GM12878 (cell line): ENCODE data around the gene CLDN5. TPM values are rescaled to one million over a fixed set of nuclear protein-coding genes. Genes with fewer than 3 reads are reported as not detected.

Source experiments
- ATAC-seq: fragments of 200-7000 bp; cut with Tn5 transposase; 3 replicates; pipeline ENCODE4 v1.9.1; 2020; ENCODE audit warnings: mild to moderate bottlenecking, moderate library complexity
- BruUV-seq: library from RNA; stranded (reverse); fragments of 400-500 nt; replicated peaks from 2 replicates; lab custom pipeline; 2021; lab: Mats Ljungman, UMichigan
- CTCF ChIA-PET: fragments of 300-600 bp; sonication (Branson Sonifier 250); formaldehyde crosslinking; extraction: SDS; loops from one replicate; lab custom pipeline; 2021; ENCODE audit warnings: inconsistent platforms; lab: Yijun Ruan, JAX
- POLR2A ChIA-PET: fragments of 350-600 bp; formaldehyde crosslinking; extraction: SDS; loops from one replicate; lab custom pipeline; 2021; ENCODE audit warnings: inconsistent platforms; lab: Charles Lee
- RAD21 ChIA-PET: fragments of 300-600 bp; sonication (Branson Sonifier 250); formaldehyde crosslinking; loops from one replicate; lab custom pipeline; 2023; ENCODE audit warnings: antibody characterized with exemption; ENCODE audit not compliant: unreplicated experiment; lab: Charles Lee
- SMC1A ChIA-PET: fragments of 300-600 bp; sonication (Branson Sonifier 250); formaldehyde crosslinking; loops from one replicate; lab custom pipeline; 2023; ENCODE audit not compliant: unreplicated experiment, uncharacterized antibody; lab: Charles Lee
- DNase-seq: peaks from one replicate; pipeline ENCODE4 v3.0.0-alpha.2; 2011; ENCODE audit warnings: low read depth, low spot score
- FAIRE-seq: peaks from 3 replicates; lab custom pipeline; 2011; peaks lifted over from hg19 to GRCh38; lab: Jason Lieb, UNC
- H2AFZ ChIP-seq: 2 replicates; pipeline ENCODE4 v1.6.0; 2011; ENCODE audit warnings: low read depth, low read length, control low read depth; ENCODE audit not compliant: control insufficient read depth
- H3K27ac ChIP-seq: 2 replicates; pipeline ENCODE4 v1.5.1; 2011; ENCODE audit warnings: control low read depth; ENCODE audit not compliant: control insufficient read depth, insufficient read depth
- H3K27me3 ChIP-seq, 2 experiments: replicated peaks in 1 of 2; 2 replicates each; pipeline versions ENCODE4 v1.6.0 to v1.6.1; 2011; ENCODE audit warnings: low read length in 1 of 2; ENCODE audit not compliant: control insufficient read depth in 2 of 2, insufficient read depth in 2 of 2
- H3K36me3 ChIP-seq, 2 experiments: 2 replicates each; pipeline ENCODE4 v1.5.1; 2011; ENCODE audit warnings: low read length in 1 of 2; ENCODE audit not compliant: control insufficient read depth in 2 of 2, insufficient read depth in 2 of 2
- H3K4me1 ChIP-seq: 2 replicates; pipeline ENCODE4 v1.6.1; 2011; ENCODE audit warnings: mild to moderate bottlenecking, low read length, moderate library complexity, mixed read lengths; ENCODE audit not compliant: control insufficient read depth, insufficient read depth
- H3K4me2 ChIP-seq: 2 replicates; pipeline ENCODE4 v1.6.0; 2011; ENCODE audit warnings: control low read depth; ENCODE audit not compliant: control insufficient read depth, insufficient read depth
- H3K4me3 ChIP-seq: fragments of 200-600 bp; sonication (generic); 2 replicates; pipeline ENCODE4 v1.5.1; 2016
- H3K79me2 ChIP-seq: 2 replicates; pipeline ENCODE4 v1.6.0; 2011; ENCODE audit warnings: low read length; ENCODE audit not compliant: control insufficient read depth, insufficient read depth
- H3K9ac ChIP-seq: 2 replicates; pipeline ENCODE4 v1.8.0; 2011; ENCODE audit warnings: low read length, control low read depth, mixed read lengths; ENCODE audit not compliant: control insufficient read depth, insufficient read depth
- H3K9me3 ChIP-seq: replicated peaks from 3 replicates; pipeline ENCODE4 v1.5.1; 2011; ENCODE audit warnings: mild to moderate bottlenecking, low read length; ENCODE audit not compliant: control insufficient read depth, insufficient read depth
- H4K20me1 ChIP-seq: 2 replicates; pipeline ENCODE4 v1.6.0; 2011; ENCODE audit not compliant: control insufficient read depth, insufficient read depth
- CTCF ChIP-seq, 3 experiments: IDR thresholded peaks in 2 of 3; conservative IDR thresholded peaks in 1 of 3; 2 replicates each; pipeline ENCODE4 v1.5.1; 2011; ENCODE audit warnings: low read depth in 3 of 3, low read length in 3 of 3, mild to moderate bottlenecking in 3 of 3, control low read depth in 2 of 3, moderate library complexity in 2 of 3, inconsistent platforms in 1 of 3, mixed read lengths in 1 of 3; ENCODE audit not compliant: control insufficient read depth in 2 of 3, insufficient read depth in 1 of 3; ENCODE audit errors: extremely low read depth in 1 of 3
- CUX1 ChIP-seq: IDR thresholded peaks from 2 replicates; pipeline ENCODE4 v1.6.1; 2012; ENCODE audit warnings: improper control_type of control experiment, low read depth, low read length; ENCODE audit not compliant: insufficient replicate concordance
- GATAD2B ChIP-seq: fragments of 450-650 bp; conservative IDR thresholded peaks from 2 replicates; pipeline ENCODE4 v1.6.1; 2017; ENCODE audit warnings: low read depth, mild to moderate bottlenecking, moderate library complexity
- HDGF ChIP-seq: fragments of 450-650 bp; IDR thresholded peaks from 2 replicates; pipeline ENCODE4 v1.6.1; 2016; ENCODE audit warnings: antibody characterized with exemption
- MYB ChIP-seq: fragments of 150-350 bp; IDR thresholded peaks from 2 replicates; pipeline ENCODE4 v1.6.1; 2014; ENCODE audit warnings: mild to moderate bottlenecking, low read depth, low read length, borderline replicate concordance
- TAF1 ChIP-seq: IDR thresholded peaks from 2 replicates; pipeline ENCODE4 v1.6.1; 2011; ENCODE audit warnings: mild to moderate bottlenecking, low read depth, low read length, borderline replicate concordance
- WGBS: methylation state at CpG from one replicate; pipeline ENCODE4 v1.1.6; 2016; ENCODE audit warnings: low lambda C conversion rate; ENCODE audit not compliant: insufficient replicate concordance, insufficient coverage; ENCODE audit errors: missing lambda C conversion rate; 5-methylcytosine and 5-hydroxymethylcytosine counted together
- in situ Hi-C: fragments of 300-500 bp; cut with MboI; formaldehyde crosslinking; loops from 9 replicates; pipeline ENCODE4 v1.14.3; 2018; ENCODE audit warnings: mixed read lengths
- intact Hi-C: fragments of 100-400 bp; cut with micrococcal nuclease; formaldehyde crosslinking; loops from one replicate; pipeline ENCODE4 v1.14.2; 2022; ENCODE audit not compliant: unreplicated experiment
- polyA plus RNA-seq, 11 experiments: library from polyadenylated mRNA; depleted of rRNA in 4 of 11; unstranded in 6 of 11; stranded (reverse) in 5 of 11; fragments of >200 nt; fragmentation: Nextera tagmentation in 4 of 11; fragmentation: Illumina TruSeq in 1 of 11; extraction: Ambion mirVana in 4 of 11; extraction: Trizol in 1 of 11; gene quantifications; 1 replicate in 1 of 11; 2 replicates in 10 of 11; pipeline versions ENCODE4 v1.2.1 to v1.2.3, GENCODE V29; 2011 to 2016; ENCODE audit warnings: inconsistent platforms in 2 of 11, missing spikeins in 2 of 11, low read depth in 1 of 11
- total RNA-seq, 4 experiments: library from RNA; depleted of rRNA in 3 of 4; stranded (reverse); fragments of >200 nt in 3 of 4; fragmentation: Illumina TruSeq in 1 of 4; extraction: Trizol in 1 of 4; gene quantifications; 2 replicates each; pipeline versions ENCODE4 v1.2.1 to v1.2.3, GENCODE V29; 2013 to 2021

The CLDN5 gene
- total and polyA plus RNA-seq, 10 of the 15 experiments (the other 5 are each of a cell fraction or from before 2014, with no cell fraction given) = 0.15 TPM; not detected in 9

DNA sequence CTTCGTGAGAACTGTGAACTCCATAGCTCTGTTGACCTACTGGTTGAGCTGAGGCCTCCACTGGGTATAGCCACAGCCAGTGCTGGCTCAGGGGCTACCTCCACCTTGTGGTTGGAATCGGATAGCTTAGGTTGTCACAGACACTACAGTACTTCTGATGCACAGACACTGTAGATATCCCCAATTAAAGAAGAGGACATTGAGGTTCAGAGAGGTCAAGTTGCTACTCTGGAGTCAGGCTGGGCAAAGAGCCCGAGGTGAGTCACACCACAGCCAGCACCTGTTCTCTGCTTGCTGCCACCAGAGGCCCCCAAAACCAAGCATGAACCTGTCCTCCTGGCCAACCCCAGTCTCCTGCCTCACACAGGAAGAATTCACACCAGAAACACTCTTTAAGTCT, 50.6 kb downstream of the CLDN5 start:
- Histone ChIP-seq H3K36me3 (peaks cover 28 to 31% of the 10 kb centered on the region in 2 experiments), H3K79me2 (peaks cover 23% of the 10 kb centered on the region), H3K27ac (no peak overlapping the region), H4K20me1 (no peaks in the 10 kb centered on the region; the same call in 1 of the 2 replicates), H3K4me3 (no peak overlapping the region), H3K4me1 (no peaks in the 10 kb centered on the region), H3K9me3 (no peaks in the 10 kb centered on the region), H3K4me2 (no peak overlapping the region), H3K9ac (no peak overlapping the region), H2AFZ (no peak overlapping the region), H3K27me3 (no peaks in the 10 kb centered on the region)
- TF ChIP-seq MYB (no peak), TAF1 (no peak), CTCF (IDR thresholded peaks at IDR 0.05 in 2 of 3, conservative IDR thresholded peaks at IDR 0.05 in 1 of 3; ENCODE audit: control insufficient read depth in 2 of 3, extremely low read depth in 1 of 3, insufficient read depth in 1 of 3, low read depth in 3 of 3, low read length in 3 of 3) (peak in 1 of 3 experiments; percentile 5; a peak in 2 of 6 replicates), GATAD2B (no peak), CUX1 (no peak), HDGF (no peak)
- RAD21 ChIA-PET = interaction anchor here (0.7 to 2.9 kb wide), 4 partner anchors 156 to 329 kb away, joined by 3 to 11 read pairs (median 4); partner anchors contain the start of genes ESS2 and SLC25A1
- intact Hi-C loops (loop anchor here (10.0 kb wide), 2 partner anchors 161 to 179 kb away; partner anchors contain the start of gene CLTCL1), in situ Hi-C loops (no loop called here)
- no peak for DNase-seq
- POLR2A ChIA-PET = no interaction called here
- FAIRE-seq = no peak
- 72% methylated on average over 3 of the region's 3 CpGs for WGBS
- peak; percentile 28; the same call in 2 of the 3 replicates for ATAC-seq
- no TSS peak for BruUV-seq
- SMC1A ChIA-PET = interaction anchor here (1.2 to 1.4 kb wide), 2 partner anchors 155 to 173 kb away, joined by 4 to 7 read pairs; no protein-coding TSS in a partner anchor
- CTCF ChIA-PET = interaction anchor here (1.0 to 3.1 kb wide), 12 partner anchors 8 to 326 kb away, joined by 3 to 24 read pairs (median 3); partner anchors contain the start of gene SLC25A1

Other genes starting within 250 kb of the CLDN5 start
Only the 7 nearest of the 9 such genes appear.
- gene HIRA, start 92.7 kb downstream of the CLDN5 start, total RNA-seq (2014; rRNA removed) = 14.7 and 15.6 TPM in 2 replicates
- 12.6 and 13.5 TPM in 2 replicates for gene HIRA, start 92.7 kb downstream of the CLDN5 start, total RNA-seq (2014; rRNA removed; fragmentation: Illumina TruSeq; extraction: Trizol)
- 32.2 and 32.7 TPM in 2 replicates for gene HIRA, start 92.7 kb downstream of the CLDN5 start, total RNA-seq (2021)
- gene HIRA, start 92.7 kb downstream of the CLDN5 start, polyA plus RNA-seq (2011; rRNA removed) = 10.8 and 19.9 TPM in 2 replicates
- gene HIRA, start 92.7 kb downstream of the CLDN5 start, polyA plus RNA-seq (2014; fragmentation: Illumina TruSeq; extraction: Trizol) = 11.5 and 20.2 TPM in 2 replicates
- under 1 TPM; 0.34 to 0.60 TPM for gene HIRA, start 92.7 kb downstream of the CLDN5 start, polyA plus RNA-seq (2014; fragmentation: Nextera tagmentation; extraction: Ambion mirVana)
- 23.5 and 26.6 TPM in 2 replicates for gene HIRA, start 92.7 kb downstream of the CLDN5 start, polyA plus RNA-seq (2014; rRNA removed)
- 1 to 10 TPM; 2.1 to 2.8 TPM for gene HIRA, start 92.7 kb downstream of the CLDN5 start, polyA plus RNA-seq (2016; fragmentation: Nextera tagmentation; extraction: Ambion mirVana)
- gene MRPL40, start 91.9 kb downstream of the CLDN5 start, total RNA-seq (2014; rRNA removed) = 48.0 and 51.9 TPM in 2 replicates
- 55.9 and 58.1 TPM in 2 replicates for gene MRPL40, start 91.9 kb downstream of the CLDN5 start, total RNA-seq (2014; rRNA removed; fragmentation: Illumina TruSeq; extraction: Trizol)
- 41.2 and 42.4 TPM in 2 replicates for gene MRPL40, start 91.9 kb downstream of the CLDN5 start, total RNA-seq (2021)
- gene MRPL40, start 91.9 kb downstream of the CLDN5 start, polyA plus RNA-seq (2011; rRNA removed) = 62.3 and 72.3 TPM in 2 replicates
- gene MRPL40, start 91.9 kb downstream of the CLDN5 start, polyA plus RNA-seq (2014; fragmentation: Illumina TruSeq; extraction: Trizol) = 66.0 and 78.0 TPM in 2 replicates
- gene MRPL40, start 91.9 kb downstream of the CLDN5 start, polyA plus RNA-seq (2014; fragmentation: Nextera tagmentation; extraction: Ambion mirVana) = 100 to 1,000 TPM; 180 to 207 TPM
- 53.8 and 64.4 TPM in 2 replicates for gene MRPL40, start 91.9 kb downstream of the CLDN5 start, polyA plus RNA-seq (2014; rRNA removed)
- 100 to 1,000 TPM; 124 to 131 TPM for gene MRPL40, start 91.9 kb downstream of the CLDN5 start, polyA plus RNA-seq (2016; fragmentation: Nextera tagmentation; extraction: Ambion mirVana)
- 30.1 and 31.6 TPM in 2 replicates for gene C22orf39, start 76.7 kb downstream of the CLDN5 start, total RNA-seq (2014; rRNA removed)
- gene C22orf39, start 76.7 kb downstream of the CLDN5 start, total RNA-seq (2014; rRNA removed; fragmentation: Illumina TruSeq; extraction: Trizol) = 17.3 TPM in 2 replicates
- gene C22orf39, start 76.7 kb downstream of the CLDN5 start, total RNA-seq (2021) = 21.4 and 21.6 TPM in 2 replicates
- 39.9 and 40.8 TPM in 2 replicates for gene C22orf39, start 76.7 kb downstream of the CLDN5 start, polyA plus RNA-seq (2011; rRNA removed)
- gene C22orf39, start 76.7 kb downstream of the CLDN5 start, polyA plus RNA-seq (2014; fragmentation: Illumina TruSeq; extraction: Trizol) = 20.8 and 21.0 TPM in 2 replicates
- 10 to 100 TPM in 1 of 2 experiments, 1 to 10 TPM in 1; 6.7 to 10.9 TPM for gene C22orf39, start 76.7 kb downstream of the CLDN5 start, polyA plus RNA-seq (2014; fragmentation: Nextera tagmentation; extraction: Ambion mirVana)
- 38.8 and 39.9 TPM in 2 replicates for gene C22orf39, start 76.7 kb downstream of the CLDN5 start, polyA plus RNA-seq (2014; rRNA removed)
- gene C22orf39, start 76.7 kb downstream of the CLDN5 start, polyA plus RNA-seq (2016; fragmentation: Nextera tagmentation; extraction: Ambion mirVana) = 10 to 100 TPM; 38.2 to 47.0 TPM
- gene UFD1, start 45.2 kb downstream of the CLDN5 start, total RNA-seq (2014; rRNA removed) = 73.3 and 74.6 TPM in 2 replicates
- 73.7 and 79.0 TPM in 2 replicates for gene UFD1, start 45.2 kb downstream of the CLDN5 start, total RNA-seq (2014; rRNA removed; fragmentation: Illumina TruSeq; extraction: Trizol)
- gene UFD1, start 45.2 kb downstream of the CLDN5 start, total RNA-seq (2021) = 67.2 and 67.5 TPM in 2 replicates
- 75.4 and 98.7 TPM in 2 replicates for gene UFD1, start 45.2 kb downstream of the CLDN5 start, polyA plus RNA-seq (2011; rRNA removed)
- 140 and 145 TPM in 2 replicates for gene UFD1, start 45.2 kb downstream of the CLDN5 start, polyA plus RNA-seq (2014; fragmentation: Illumina TruSeq; extraction: Trizol)
- gene UFD1, start 45.2 kb downstream of the CLDN5 start, polyA plus RNA-seq (2014; fragmentation: Nextera tagmentation; extraction: Ambion mirVana) = 100 to 1,000 TPM; 128 to 143 TPM
- gene UFD1, start 45.2 kb downstream of the CLDN5 start, polyA plus RNA-seq (2014; rRNA removed) = 97.3 and 106 TPM in 2 replicates
- 100 to 1,000 TPM; 140 to 143 TPM for gene UFD1, start 45.2 kb downstream of the CLDN5 start, polyA plus RNA-seq (2016; fragmentation: Nextera tagmentation; extraction: Ambion mirVana)
- gene CDC45, start 44.5 kb downstream of the CLDN5 start, total RNA-seq (2014; rRNA removed) = 46.9 and 53.0 TPM in 2 replicates
- 40.0 and 40.8 TPM in 2 replicates for gene CDC45, start 44.5 kb downstream of the CLDN5 start, total RNA-seq (2014; rRNA removed; fragmentation: Illumina TruSeq; extraction: Trizol)
- 45.4 and 49.3 TPM in 2 replicates for gene CDC45, start 44.5 kb downstream of the CLDN5 start, total RNA-seq (2021)
- gene CDC45, start 44.5 kb downstream of the CLDN5 start, polyA plus RNA-seq (2011; rRNA removed) = 88.5 and 124 TPM in 2 replicates
- 63.1 and 69.7 TPM in 2 replicates for gene CDC45, start 44.5 kb downstream of the CLDN5 start, polyA plus RNA-seq (2014; fragmentation: Illumina TruSeq; extraction: Trizol)
- gene CDC45, start 44.5 kb downstream of the CLDN5 start, polyA plus RNA-seq (2014; fragmentation: Nextera tagmentation; extraction: Ambion mirVana) = 10 to 100 TPM; 42.8 to 51.2 TPM
- 55.5 and 59.3 TPM in 2 replicates for gene CDC45, start 44.5 kb downstream of the CLDN5 start, polyA plus RNA-seq (2014; rRNA removed)
- 10 to 100 TPM; 79.1 to 83.4 TPM for gene CDC45, start 44.5 kb downstream of the CLDN5 start, polyA plus RNA-seq (2016; fragmentation: Nextera tagmentation; extraction: Ambion mirVana)
- gene SEPTIN5, start 190.1 kb upstream of the CLDN5 start, total RNA-seq (2014; rRNA removed) = 0.34 and 0.65 TPM in 2 replicates
- 0.13 and 0.51 TPM in 2 replicates for gene SEPTIN5, start 190.1 kb upstream of the CLDN5 start, total RNA-seq (2014; rRNA removed; fragmentation: Illumina TruSeq; extraction: Trizol)
- 0.82 and 1.1 TPM in 2 replicates for gene SEPTIN5, start 190.1 kb upstream of the CLDN5 start, total RNA-seq (2021)
- gene SEPTIN5, start 190.1 kb upstream of the CLDN5 start, polyA plus RNA-seq (2011; rRNA removed) = 0.19 and 0.43 TPM in 2 replicates
- gene SEPTIN5, start 190.1 kb upstream of the CLDN5 start, polyA plus RNA-seq (2014; fragmentation: Illumina TruSeq; extraction: Trizol) = 0.34 and 1.5 TPM in 2 replicates
- gene SEPTIN5, start 190.1 kb upstream of the CLDN5 start, polyA plus RNA-seq (2014; fragmentation: Nextera tagmentation; extraction: Ambion mirVana) = not detected
- 0.46 TPM in 1 of 2 replicates, not detected in the other for gene SEPTIN5, start 190.1 kb upstream of the CLDN5 start, polyA plus RNA-seq (2014; rRNA removed)
- gene SEPTIN5, start 190.1 kb upstream of the CLDN5 start, polyA plus RNA-seq (2016; fragmentation: Nextera tagmentation; extraction: Ambion mirVana) = not detected
- 0.28 TPM in 1 of 2 replicates, not detected in the other for gene GP1BB, start 199.1 kb upstream of the CLDN5 start, total RNA-seq (2014; rRNA removed)
- gene GP1BB, start 199.1 kb upstream of the CLDN5 start, total RNA-seq (2014; rRNA removed; fragmentation: Illumina TruSeq; extraction: Trizol) = not detected in 2 replicates
- gene GP1BB, start 199.1 kb upstream of the CLDN5 start, total RNA-seq (2021) = 0.28 and 0.35 TPM in 2 replicates
- not detected in 2 replicates for gene GP1BB, start 199.1 kb upstream of the CLDN5 start, polyA plus RNA-seq (2011; rRNA removed)
- gene GP1BB, start 199.1 kb upstream of the CLDN5 start, polyA plus RNA-seq (2014; fragmentation: Illumina TruSeq; extraction: Trizol) = not detected in 2 replicates
- under 1 TPM in 1 of 2 experiments, not detected in 1; 0.05 TPM for gene GP1BB, start 199.1 kb upstream of the CLDN5 start, polyA plus RNA-seq (2014; fragmentation: Nextera tagmentation; extraction: Ambion mirVana)
- 0.10 TPM in 1 of 2 replicates, not detected in the other for gene GP1BB, start 199.1 kb upstream of the CLDN5 start, polyA plus RNA-seq (2014; rRNA removed)
- gene GP1BB, start 199.1 kb upstream of the CLDN5 start, polyA plus RNA-seq (2016; fragmentation: Nextera tagmentation; extraction: Ambion mirVana) = not detected